ENCODE results near the gene IL1RL2.

IL1RL2 gene

DNA sequence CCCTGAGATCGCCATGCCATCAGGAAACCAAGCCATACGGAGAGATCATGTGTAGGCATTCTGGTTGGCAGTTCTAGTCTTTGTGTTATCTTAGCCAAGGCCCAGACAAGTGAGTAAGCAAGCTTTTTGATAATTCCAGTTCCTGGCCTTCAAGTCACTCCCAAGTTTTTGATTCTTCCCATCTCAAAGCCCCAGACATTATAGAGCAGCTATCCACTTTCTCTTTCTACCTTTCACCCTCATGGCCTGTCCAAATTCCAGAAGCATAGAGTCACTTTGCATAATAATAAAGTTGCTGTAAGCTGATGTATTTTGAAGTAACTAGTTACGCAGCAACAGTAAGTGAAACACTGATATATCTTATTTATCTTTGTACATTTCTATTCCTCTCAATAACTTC lies 97.8 kb downstream of the IL1RL2 start:
- peaks cover 16% of the 10 kb centered on the region for H3K4me1 Mint-ChIP-seq
- CTCF ChIA-PET: interaction anchor here (0.9 to 1.4 kb wide), 5 partner anchors 12 to 71 kb away, joined by 3 to 5 read pairs (median 3); no protein-coding TSS in a partner anchor

DNA sequence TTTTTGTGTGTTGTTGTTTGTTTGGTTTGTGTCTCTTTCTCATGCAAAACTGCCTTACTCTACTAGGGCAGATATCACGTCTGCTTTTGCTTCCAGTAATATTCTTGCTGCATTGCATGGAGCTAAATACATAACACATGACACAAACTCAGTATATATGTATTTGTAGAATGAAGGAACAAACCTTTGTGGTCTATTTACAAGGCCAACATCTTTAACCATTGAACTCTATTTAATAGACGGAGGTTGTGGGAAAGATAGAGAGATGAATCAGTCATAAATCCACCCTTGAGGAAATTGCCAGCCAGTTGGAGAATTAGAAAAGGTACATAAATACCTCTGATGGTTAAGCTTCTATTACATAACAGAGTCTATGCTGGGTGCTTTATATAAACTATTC lies 98.5 kb downstream of the IL1RL2 start:
- Mint-ChIP-seq H3K36me3 (peaks cover 2% of the 10 kb centered on the region), H3K27me3 (no peaks in the 10 kb centered on the region), H3K4me1 (peaks cover 14% of the 10 kb centered on the region), H3K9me3 (no peaks in the 10 kb centered on the region), H3K4me3 (no peak overlapping the region), H3K27ac (no peak overlapping the region)
- CTCF ChIA-PET: interaction anchor here (0.9 to 1.4 kb wide), 3 partner anchors 9 to 45 kb away, joined by 3 to 5 read pairs (median 4); no protein-coding TSS in a partner anchor
- DNase-seq: no peak

More for the DNA sequence above, 97.8 kb downstream of the IL1RL2 start:
- no peaks in the 10 kb centered on the region for H3K9me3 Mint-ChIP-seq
- DNase-seq: no peak
- peaks cover 1% of the 10 kb centered on the region for H3K36me3 Mint-ChIP-seq
- H3K27ac Mint-ChIP-seq: no peak overlapping the region
- no peak overlapping the region for H3K4me3 Mint-ChIP-seq
- no peaks in the 10 kb centered on the region for H3K27me3 Mint-ChIP-seq

DNA sequence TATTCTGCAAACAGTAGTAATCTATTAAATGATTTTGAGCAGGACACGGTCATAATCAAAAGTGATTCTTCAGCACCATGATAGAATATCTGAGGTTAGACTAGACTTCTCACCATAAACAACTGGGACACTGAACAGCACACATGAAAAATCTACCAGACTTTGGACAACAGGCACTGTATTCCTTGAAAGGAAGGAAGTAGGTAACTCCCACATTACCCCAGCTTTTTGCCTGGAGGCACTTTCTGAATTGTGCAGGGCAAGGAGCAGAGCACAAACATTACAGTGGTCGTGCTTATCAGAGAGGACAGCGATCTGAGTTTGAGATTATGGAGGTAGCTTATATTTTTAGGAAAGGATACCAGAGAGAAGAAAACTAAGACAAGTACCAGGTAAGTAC lies 99.2 kb downstream of the IL1RL2 start:
- CTCF ChIA-PET: interaction anchor here (1.0 kb wide), 1 partner anchor 9 kb away, joined by 3 read pairs; no protein-coding TSS in a partner anchor
- Mint-ChIP-seq H3K4me3 (no peak overlapping the region), H3K4me1 (peaks cover 16% of the 10 kb centered on the region), H3K27me3 (no peaks in the 10 kb centered on the region), H3K27ac (no peak overlapping the region), H3K36me3 (peaks cover 2% of the 10 kb centered on the region), H3K9me3 (no peaks in the 10 kb centered on the region)
- no peak for DNase-seq

DNA sequence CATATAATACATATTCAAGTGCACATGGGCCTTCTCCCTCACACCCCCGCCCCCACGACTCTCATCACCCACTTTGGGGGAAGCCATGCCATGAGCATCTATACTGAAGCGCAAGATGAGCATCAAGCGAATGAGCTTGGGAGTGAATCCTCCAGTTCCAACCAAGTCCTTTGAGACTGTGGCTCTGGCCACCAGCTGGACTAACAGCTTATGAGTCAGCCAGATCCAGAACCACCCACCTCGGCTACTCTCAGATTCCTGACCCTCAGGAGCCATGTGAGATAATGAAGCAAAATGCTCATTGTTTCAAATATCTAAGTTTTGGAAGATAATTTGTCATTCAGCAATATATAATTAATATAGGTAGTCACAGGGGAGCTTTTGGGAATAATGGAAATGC lies 102.3 kb downstream of the IL1RL2 start:
- Mint-ChIP-seq H3K4me3 (no peak overlapping the region), H3K36me3 (peaks cover 2% of the 10 kb centered on the region)

More for the DNA sequence above, 102.3 kb downstream of the IL1RL2 start:
- Mint-ChIP-seq H3K27ac (no peak overlapping the region), H3K27me3 (peaks cover 5% of the 10 kb centered on the region), H3K9me3 (no peaks in the 10 kb centered on the region), H3K4me1 (peaks cover 34% of the 10 kb centered on the region)
- DNase-seq: no peak
- CTCF ChIA-PET: no interaction called here
